Mesenchymal stem cell (in vitro differentiated cells and primary cell): ENCODE data around the gene LAMC2. TPM values are rescaled to one million over a fixed set of nuclear protein-coding genes. Genes with fewer than 3 reads are reported as not detected.

ENCODE experiments used
- DNase-seq: peaks from one replicate; pipeline ENCODE4 v3.0.0-alpha.2; 2013
- H2AFZ ChIP-seq: one replicate; pipeline ENCODE4 v1.6.1; 2013; ENCODE audit warnings: low read depth, mild to moderate bottlenecking, control low read depth, inconsistent platforms, low read length, moderate library complexity
- H2AK5ac ChIP-seq: 2 replicates; pipeline ENCODE4 v1.6.1; 2013; ENCODE audit warnings: low read length, moderate library complexity, mild to moderate bottlenecking, inconsistent platforms; ENCODE audit not compliant: severe bottlenecking
- H2BK120ac ChIP-seq: one replicate; pipeline ENCODE4 v1.6.1; 2013; ENCODE audit warnings: low read depth, mild to moderate bottlenecking, inconsistent platforms, low read length, moderate library complexity
- H2BK12ac ChIP-seq, 2 experiments: one replicate each; pipeline ENCODE4 v1.6.1; 2013; ENCODE audit warnings: inconsistent platforms in 2 of 2, low read length in 2 of 2, mild to moderate bottlenecking in 2 of 2, moderate library complexity in 2 of 2, control low read depth in 1 of 2
- H2BK15ac ChIP-seq: one replicate; pipeline ENCODE4 v1.6.1; 2013; ENCODE audit warnings: mild to moderate bottlenecking, low read depth, inconsistent platforms; ENCODE audit not compliant: poor library complexity, severe bottlenecking
- H2BK5ac ChIP-seq: 2 replicates; pipeline ENCODE4 v1.6.1; 2013; ENCODE audit warnings: low read depth, mild to moderate bottlenecking, low read length, control low read depth, inconsistent platforms; ENCODE audit not compliant: poor library complexity, severe bottlenecking
- H3K14ac ChIP-seq, 2 experiments: one replicate each; pipeline ENCODE4 v1.6.1; 2013; ENCODE audit warnings: inconsistent platforms in 2 of 2, low read length in 2 of 2, control low read depth in 1 of 2, mild to moderate bottlenecking in 1 of 2, moderate library complexity in 1 of 2
- H3K18ac ChIP-seq, 2 experiments: one replicate each; pipeline ENCODE4 v1.6.1; 2013; ENCODE audit warnings: inconsistent platforms in 2 of 2, low read length in 2 of 2, control low read depth in 1 of 2, low read depth in 1 of 2, mild to moderate bottlenecking in 1 of 2
- H3K23ac ChIP-seq, 2 experiments: one replicate each; pipeline ENCODE4 v1.6.1; 2013; ENCODE audit warnings: inconsistent platforms in 2 of 2, low read length in 2 of 2, mild to moderate bottlenecking in 2 of 2, moderate library complexity in 2 of 2, control low read depth in 1 of 2
- H3K27ac ChIP-seq: 2 replicates; pipeline ENCODE4 v1.5.1; 2013; ENCODE audit warnings: mild to moderate bottlenecking, moderate library complexity, low read length, control low read depth, inconsistent platforms; ENCODE audit not compliant: poor library complexity, severe bottlenecking
- H3K27me3 ChIP-seq, 2 experiments: 2 replicates each; pipeline versions ENCODE4 v1.6.1 to v1.7.0; 2013; ENCODE audit warnings: low read length in 2 of 2, mild to moderate bottlenecking in 2 of 2, moderate library complexity in 2 of 2, control low read depth in 1 of 2, inconsistent platforms in 1 of 2; ENCODE audit not compliant: control insufficient read depth in 1 of 2, insufficient read depth in 1 of 2
- H3K36me3 ChIP-seq, 2 experiments: 2 replicates each; pipeline versions ENCODE4 v1.6.1 to v1.7.0; 2013; ENCODE audit warnings: low read length in 2 of 2, control low read depth in 1 of 2, inconsistent platforms in 1 of 2, low read depth in 1 of 2, mild to moderate bottlenecking in 1 of 2; ENCODE audit not compliant: insufficient read depth in 2 of 2, control insufficient read depth in 1 of 2
- H3K4ac ChIP-seq, 2 experiments: one replicate each; pipeline ENCODE4 v1.6.1; 2013; ENCODE audit warnings: inconsistent platforms in 2 of 2, low read length in 2 of 2, mild to moderate bottlenecking in 2 of 2, moderate library complexity in 2 of 2, control low read depth in 1 of 2, low read depth in 1 of 2
- H3K4me1 ChIP-seq: 2 replicates; pipeline ENCODE4 v1.6.1; 2013; ENCODE audit warnings: low read depth, low read length, control low read depth; ENCODE audit not compliant: control insufficient read depth, insufficient read depth
- H3K4me2 ChIP-seq: 2 replicates; pipeline ENCODE4 v1.6.1; 2013; ENCODE audit warnings: low read length, mild to moderate bottlenecking, inconsistent platforms; ENCODE audit not compliant: poor library complexity, severe bottlenecking
- H3K4me3 ChIP-seq, 2 experiments: 2 replicates each; pipeline versions ENCODE4 v1.5.1 to v1.7.0; 2013; ENCODE audit warnings: low read length in 2 of 2, mild to moderate bottlenecking in 2 of 2, control low read depth in 1 of 2, low read depth in 1 of 2; ENCODE audit not compliant: insufficient read depth in 1 of 2
- H3K79me1 ChIP-seq: replicated peaks from 2 replicates; pipeline ENCODE4 v1.6.1; 2013; ENCODE audit warnings: mild to moderate bottlenecking, control low read depth, low read length, inconsistent platforms; ENCODE audit not compliant: poor library complexity, severe bottlenecking
- H3K9ac ChIP-seq: 2 replicates; pipeline ENCODE4 v1.7.0; 2013; ENCODE audit warnings: mild to moderate bottlenecking, low read length, moderate library complexity
- H3K9me3 ChIP-seq: 2 replicates; pipeline ENCODE4 v1.7.0; 2013; ENCODE audit warnings: mild to moderate bottlenecking, low read length; ENCODE audit not compliant: control insufficient read depth
- H4K8ac ChIP-seq: one replicate; pipeline ENCODE4 v1.6.1; 2013; ENCODE audit warnings: inconsistent platforms, mild to moderate bottlenecking, low read length, moderate library complexity
- H4K91ac ChIP-seq: one replicate; pipeline ENCODE4 v1.6.1; 2013; ENCODE audit warnings: mild to moderate bottlenecking, low read length, inconsistent platforms
- WGBS: methylation state at CpG from one replicate; pipeline ENCODE4 v1.1.7; 2013; ENCODE audit warnings: mixed read lengths; 5-methylcytosine and 5-hydroxymethylcytosine counted together
- polyA plus RNA-seq, 2 experiments: library from polyadenylated mRNA; stranded (reverse); fragments of 200-250 nt; gene quantifications; one replicate each; pipeline ENCODE4 v1.2.3, GENCODE V29; 2013

LAMC2 gene
- polyA plus RNA-seq (2013, experiment 1 of 2): 0.37 TPM
- 0.38 TPM for polyA plus RNA-seq (2013, experiment 2 of 2)

DNA sequence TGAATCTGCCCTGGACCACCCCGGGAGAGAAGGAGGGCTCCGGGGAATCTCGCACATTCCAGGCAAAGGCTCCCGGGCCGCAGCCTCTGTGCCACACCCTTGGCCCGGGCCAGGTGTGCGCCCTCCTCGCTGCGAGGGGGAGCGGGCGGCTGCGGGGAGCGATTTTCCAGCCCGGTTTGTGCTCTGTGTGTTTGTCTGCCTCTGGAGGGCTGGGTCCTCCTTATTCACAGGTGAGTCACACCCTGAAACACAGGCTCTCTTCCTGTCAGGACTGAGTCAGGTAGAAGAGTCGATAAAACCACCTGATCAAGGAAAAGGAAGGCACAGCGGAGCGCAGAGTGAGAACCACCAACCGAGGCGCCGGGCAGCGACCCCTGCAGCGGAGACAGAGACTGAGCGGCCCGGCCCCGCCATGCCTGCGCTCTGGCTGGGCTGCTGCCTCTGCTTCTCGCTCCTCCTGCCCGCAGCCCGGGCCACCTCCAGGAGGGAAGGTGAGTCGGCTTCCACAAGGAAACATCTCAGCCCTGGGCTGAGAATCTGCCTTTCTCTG is at the start of gene LAMC2:
TSS of gene LAMC2 (plus strand) at position 324 of the 550 bp plus-strand sequence. CDS start at position 413, 89 bp downstream.
- no peaks in the 10 kb centered on the region for H3K36me3 ChIP-seq
- peak; percentile 42 for DNase-seq
- WGBS: 2% methylated on average over 30 of the region's 30 CpGs

DNA sequence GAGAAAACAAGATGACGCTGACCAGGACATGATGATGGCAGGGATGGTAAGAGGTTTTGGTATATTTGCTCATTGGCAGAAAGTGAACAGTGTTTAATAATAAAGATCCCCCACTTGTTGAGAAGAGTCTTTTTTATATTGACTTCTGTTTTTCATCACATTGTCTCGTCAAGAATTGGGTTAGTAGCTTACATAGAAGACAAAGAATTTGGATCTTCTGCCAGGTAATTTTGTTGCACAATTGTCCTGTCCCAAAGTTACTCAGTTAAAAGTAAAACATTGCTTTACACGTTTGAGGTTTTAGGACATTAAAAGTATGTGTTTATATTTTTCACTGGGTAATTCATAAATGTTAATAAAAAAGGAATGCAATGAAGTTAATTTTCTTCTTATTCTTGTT is 48.3 kb upstream of the LAMC2 start:
- H3K4me1 ChIP-seq: peaks cover 4% of the 10 kb centered on the region
- H3K79me1 ChIP-seq: peaks cover 23% of the 10 kb centered on the region
- H3K18ac ChIP-seq: no peak overlapping the region
- no peak overlapping the region for H3K23ac ChIP-seq
- no peak overlapping the region for H2AK5ac ChIP-seq
- no peak overlapping the region for H3K27ac ChIP-seq
- no peak overlapping the region for H4K8ac ChIP-seq
- H3K36me3 ChIP-seq: peaks cover 25 to 100% of the 10 kb centered on the region in 2 experiments
- no peak overlapping the region for H2BK120ac ChIP-seq
- no peak overlapping the region for H2BK5ac ChIP-seq
- H2AFZ ChIP-seq: no peak overlapping the region
- H3K9me3 ChIP-seq: no peaks in the 10 kb centered on the region
- 80% methylated on average over 2 of the region's 3 CpGs for WGBS
- H3K4me3 ChIP-seq: no peak overlapping the region
- H3K27me3 ChIP-seq: no peaks in the 10 kb centered on the region
- peak overlapping the region; percentile 50 for H3K9ac ChIP-seq
- no peak overlapping the region for H2BK15ac ChIP-seq
- DNase-seq: no peak
- no peak overlapping the region for H3K14ac ChIP-seq
- H3K4me2 ChIP-seq: no peak overlapping the region
- no peak overlapping the region for H4K91ac ChIP-seq
- no peak overlapping the region for H2BK12ac ChIP-seq
- no peak overlapping the region for H3K4ac ChIP-seq

More for the DNA sequence above, at the start of gene LAMC2:
- Histone ChIP-seq H3K4ac (peak within 1 kb of the TSS in 1 of 2 experiments; percentile 33), H2AFZ (peak within 1 kb of the TSS; percentile 86), H3K27me3 (no peaks in the 10 kb centered on the region), H3K9me3 (no peaks in the 10 kb centered on the region), H3K4me3 (peak within 1 kb of the TSS; percentile 36 to 57), H3K4me1 (peaks cover 7% of the 10 kb centered on the region), H3K4me2 (peak within 1 kb of the TSS; percentile 80), H3K18ac (peak within 1 kb of the TSS; percentile 47 to 68), H2BK15ac (peak within 1 kb of the TSS; percentile 19), H2BK12ac (peak within 1 kb of the TSS; percentile 67 to 86), H2BK120ac (no peak within 1 kb of the TSS), H4K91ac (peak within 1 kb of the TSS; percentile 69), H2BK5ac (no peak within 1 kb of the TSS), H4K8ac (peak within 1 kb of the TSS; percentile 85), H3K79me1 (no peaks in the 10 kb centered on the region), H3K27ac (no peak within 1 kb of the TSS), H3K23ac (peak within 1 kb of the TSS in 1 of 2 experiments; percentile 85), H3K9ac (peak within 1 kb of the TSS; percentile 35), H2AK5ac (peak within 1 kb of the TSS; percentile 69), H3K14ac (peak within 1 kb of the TSS in 1 of 2 experiments; percentile 91)

DNA sequence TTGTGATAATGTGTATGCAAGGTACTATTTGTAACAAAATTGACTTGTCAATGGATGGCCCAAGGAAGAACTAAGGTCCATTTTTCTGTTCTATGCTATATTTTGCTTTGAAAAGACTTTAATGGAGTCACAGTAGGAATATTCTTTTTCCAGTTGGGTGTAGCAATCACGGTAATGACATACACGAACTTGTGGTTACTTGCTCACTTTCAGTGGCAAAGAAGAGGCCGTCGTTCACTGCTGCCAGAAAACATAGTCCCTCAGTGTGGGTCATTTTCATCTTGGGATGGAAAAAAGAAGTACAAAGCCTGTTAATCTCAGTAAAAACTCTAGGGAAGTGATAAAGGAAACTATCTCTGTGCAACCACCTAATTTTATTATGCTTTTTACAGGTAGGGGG is 47.8 kb upstream of the LAMC2 start:
- 85% methylated on average over 4 of the region's 4 CpGs for WGBS
- Histone ChIP-seq H3K27ac (no peak overlapping the region), H3K18ac (no peak overlapping the region), H3K14ac (no peak overlapping the region), H3K4ac (no peak overlapping the region), H2AFZ (no peak overlapping the region), H3K4me3 (no peak overlapping the region), H3K23ac (no peak overlapping the region), H2BK15ac (no peak overlapping the region), H2BK120ac (no peak overlapping the region), H4K91ac (no peak overlapping the region), H3K79me1 (peaks cover 22% of the 10 kb centered on the region), H2AK5ac (no peak overlapping the region), H3K4me2 (no peak overlapping the region), H3K36me3 (peaks cover 26 to 100% of the 10 kb centered on the region in 2 experiments), H4K8ac (no peak overlapping the region), H2BK12ac (no peak overlapping the region), H3K9ac (peak overlapping the region; percentile 54), H3K27me3 (no peaks in the 10 kb centered on the region), H3K4me1 (peaks cover 4% of the 10 kb centered on the region), H3K9me3 (no peaks in the 10 kb centered on the region), H2BK5ac (no peak overlapping the region)
- no peak for DNase-seq

DNA sequence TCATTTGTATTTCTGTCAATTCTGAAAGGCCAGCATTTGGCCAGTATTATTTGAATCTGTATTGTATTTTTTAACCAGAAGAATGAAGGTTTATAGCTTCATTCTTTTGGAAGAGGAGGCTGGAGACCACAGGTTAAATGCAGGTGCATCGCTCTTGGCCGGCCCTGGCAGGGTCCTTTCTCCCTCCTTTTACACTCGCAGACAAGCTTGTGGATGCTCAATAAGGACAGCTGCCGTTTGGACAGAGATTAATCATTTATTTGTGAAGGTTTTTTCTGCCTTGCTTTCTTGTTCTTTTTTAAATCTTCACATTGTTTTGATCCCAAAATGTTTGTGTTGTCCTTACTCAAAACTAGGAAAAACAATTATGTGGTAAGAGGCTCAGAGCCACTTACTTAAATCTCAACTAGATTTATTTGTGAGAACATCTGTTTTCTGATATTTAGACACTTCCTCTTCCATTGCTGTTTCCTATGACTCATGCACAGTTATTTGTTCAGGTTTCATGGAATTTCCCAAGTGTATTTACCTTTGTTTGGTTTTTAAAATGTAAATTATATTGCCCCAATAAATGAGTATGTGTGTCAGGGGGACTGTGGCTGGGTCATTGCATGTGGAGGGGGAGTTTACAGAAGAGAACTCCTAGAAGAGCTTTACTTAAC is 46.7 kb upstream of the LAMC2 start:
- Histone ChIP-seq H3K36me3 (peaks cover 22 to 100% of the 10 kb centered on the region in 2 experiments), H3K79me1 (peaks cover 24% of the 10 kb centered on the region), H2BK120ac (no peak overlapping the region), H3K9ac (peak overlapping the region; percentile 54), H3K27ac (peak overlapping the region; percentile 22), H3K4me1 (peaks cover 4% of the 10 kb centered on the region), H2AFZ (no peak overlapping the region), H4K8ac (no peak overlapping the region), H2BK12ac (no peak overlapping the region), H2BK15ac (no peak overlapping the region), H3K4me2 (no peak overlapping the region), H3K9me3 (no peaks in the 10 kb centered on the region), H3K18ac (no peak overlapping the region), H4K91ac (no peak overlapping the region), H3K27me3 (no peaks in the 10 kb centered on the region), H2AK5ac (no peak overlapping the region), H2BK5ac (no peak overlapping the region), H3K4me3 (no peak overlapping the region), H3K14ac (no peak overlapping the region), H3K23ac (no peak overlapping the region), H3K4ac (no peak overlapping the region)
- DNase-seq: peak; percentile 76
- WGBS: 68% methylated on average over 2 of the region's 4 CpGs
